Kidney (tissue), 14 donors: ENCODE measurements around the gene KLHDC3. TPM values are rescaled to one million over a fixed set of nuclear protein-coding genes. Genes with fewer than 3 reads are reported as not detected.

Experiments used
- DNase-seq, 5 donors: peaks; one replicate each; pipeline ENCODE4 v3.0.0-alpha.2; 2013 to 2020
- FAIRE-seq: peaks from 2 replicates; lab custom pipeline; 2012; peaks lifted over from hg19 to GRCh38; lab: Jason Lieb, UNC
- H3K27ac ChIP-seq, 2 donors: one replicate each; pipeline ENCODE4 v1.7.0; 2013; ENCODE audit warnings: low read depth in 2 of 2, low read length in 2 of 2, inconsistent platforms in 1 of 2
- H3K27me3 ChIP-seq: one replicate; pipeline ENCODE4 v1.7.1; 2013; ENCODE audit warnings: low read length, inconsistent platforms; ENCODE audit not compliant: control insufficient read depth, insufficient read depth
- H3K36me3 ChIP-seq, 3 donors: one replicate each; pipeline versions ENCODE4 v1.7.0 to v1.7.1; 2013; ENCODE audit warnings: low read length in 3 of 3, control low read depth in 1 of 3, inconsistent platforms in 1 of 3; ENCODE audit not compliant: insufficient read depth in 3 of 3, control insufficient read depth in 2 of 3
- H3K4me1 ChIP-seq, 3 donors: one replicate each; pipeline versions ENCODE4 v1.7.0 to v1.7.1; 2013; ENCODE audit warnings: low read length in 3 of 3, inconsistent platforms in 1 of 3, low read depth in 1 of 3; ENCODE audit not compliant: control insufficient read depth in 2 of 3, insufficient read depth in 2 of 3
- H3K4me3 ChIP-seq, 3 donors: one replicate each; pipeline versions ENCODE4 v1.7.0 to v1.8.1; 2013; ENCODE audit warnings: low read length in 3 of 3, control low read depth in 1 of 3, inconsistent platforms in 1 of 3
- H3K9ac ChIP-seq, 3 donors: one replicate each; pipeline versions ENCODE4 v1.7.0 to v1.7.1; 2013; ENCODE audit warnings: low read length in 3 of 3, control low read depth in 1 of 3, inconsistent platforms in 1 of 3
- H3K9me3 ChIP-seq, 3 donors: one replicate each; pipeline versions ENCODE4 v1.7.0 to v1.7.1; 2013; ENCODE audit warnings: low read length in 3 of 3, control low read depth in 1 of 3, inconsistent platforms in 1 of 3; ENCODE audit not compliant: control insufficient read depth in 2 of 3, insufficient read depth in 1 of 3
- intact Hi-C: fragments of 100-400 bp; cut with DNase I; formaldehyde crosslinking; loops from one replicate; pipeline ENCODE4 v1.11.1; 2022
- polyA plus RNA-seq: library from polyadenylated mRNA; stranded (reverse); fragments of 350-450 nt; fragmentation: Illumina TruSeq; extraction: RNeasy Lipid Tissue Mini Kit (QIAGEN cat#74804); gene quantifications from one replicate; pipeline ENCODE4 v1.2.3, GENCODE V29; 2014; ENCODE audit warnings: low read depth, low replicate concordance; ENCODE audit not compliant: insufficient read depth
- total RNA-seq: library from RNA; stranded (reverse); fragmentation: NEBNext Ultra II Directional; extraction: Animal tissue kit (Norgen Biotek cat#: 25700); gene quantifications from one replicate; pipeline ENCODE4 v1.2.1, GENCODE V29; 2021
- TF ChIP-seq, protein P1 (sequence below): IDR thresholded peaks from 3 replicates; pipeline ENCODE4 v1.5.1; 2012; ENCODE audit warnings: mild to moderate bottlenecking, moderate library complexity, borderline replicate concordance; ENCODE audit not compliant: insufficient read depth; ENCODE audit errors: extremely low read depth
- donor health status: control.
- donor health status: control.
- donor health status: control.
- donor health status: control.
- donor health status: control.
- donor health status: DM: yes; HTN: yes; CAD: no.
- donor health status: Normal renal cell carcinoma (clear cell type).

The KLHDC3 gene
- total and polyA plus RNA-seq, 2 donors from 2014 or later, result 52.6 to 90.0 TPM

DNA sequence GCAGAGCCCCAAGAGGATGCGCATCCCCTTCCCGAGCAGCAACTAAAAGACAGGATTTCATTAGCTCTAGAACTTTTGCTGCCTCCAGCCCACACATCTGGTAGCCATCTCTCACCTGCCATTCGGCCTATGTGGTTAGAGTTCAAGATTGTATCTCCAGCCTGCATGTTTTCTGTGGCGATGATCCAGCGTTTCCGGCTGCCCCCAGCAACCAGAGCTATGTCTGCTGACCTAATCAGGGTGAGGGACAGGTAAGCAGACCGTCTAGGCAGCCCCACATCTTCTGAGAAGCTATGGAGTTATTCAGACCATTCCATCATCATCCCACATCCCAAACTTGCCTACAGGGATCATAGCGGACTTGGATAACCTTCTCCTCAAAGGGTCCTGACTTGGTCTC is 41.9 kb downstream of the KLHDC3 start:
- H3K9me3 ChIP-seq, result no peaks in the 10 kb centered on the region
- intact Hi-C loops, result no loop called here
- no peak overlapping the region for H3K27ac ChIP-seq
- H3K4me1 ChIP-seq, result peaks cover 0 to 38% (median 6%) of the 10 kb centered on the region in 3 donors
- peaks cover 0 to 19% (median 10%) of the 10 kb centered on the region in 3 donors for H3K36me3 ChIP-seq
- no peak overlapping the region for H3K9ac ChIP-seq
- no peak for FAIRE-seq
- H3K4me3 ChIP-seq, result no peak overlapping the region
- no peaks in the 10 kb centered on the region for H3K27me3 ChIP-seq
- TF ChIP-seq, protein P1, sequence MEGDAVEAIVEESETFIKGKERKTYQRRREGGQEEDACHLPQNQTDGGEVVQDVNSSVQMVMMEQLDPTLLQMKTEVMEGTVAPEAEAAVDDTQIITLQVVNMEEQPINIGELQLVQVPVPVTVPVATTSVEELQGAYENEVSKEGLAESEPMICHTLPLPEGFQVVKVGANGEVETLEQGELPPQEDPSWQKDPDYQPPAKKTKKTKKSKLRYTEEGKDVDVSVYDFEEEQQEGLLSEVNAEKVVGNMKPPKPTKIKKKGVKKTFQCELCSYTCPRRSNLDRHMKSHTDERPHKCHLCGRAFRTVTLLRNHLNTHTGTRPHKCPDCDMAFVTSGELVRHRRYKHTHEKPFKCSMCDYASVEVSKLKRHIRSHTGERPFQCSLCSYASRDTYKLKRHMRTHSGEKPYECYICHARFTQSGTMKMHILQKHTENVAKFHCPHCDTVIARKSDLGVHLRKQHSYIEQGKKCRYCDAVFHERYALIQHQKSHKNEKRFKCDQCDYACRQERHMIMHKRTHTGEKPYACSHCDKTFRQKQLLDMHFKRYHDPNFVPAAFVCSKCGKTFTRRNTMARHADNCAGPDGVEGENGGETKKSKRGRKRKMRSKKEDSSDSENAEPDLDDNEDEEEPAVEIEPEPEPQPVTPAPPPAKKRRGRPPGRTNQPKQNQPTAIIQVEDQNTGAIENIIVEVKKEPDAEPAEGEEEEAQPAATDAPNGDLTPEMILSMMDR, result no peak
- peak in 1 of 5 donors; percentile 39 for DNase-seq

DNA sequence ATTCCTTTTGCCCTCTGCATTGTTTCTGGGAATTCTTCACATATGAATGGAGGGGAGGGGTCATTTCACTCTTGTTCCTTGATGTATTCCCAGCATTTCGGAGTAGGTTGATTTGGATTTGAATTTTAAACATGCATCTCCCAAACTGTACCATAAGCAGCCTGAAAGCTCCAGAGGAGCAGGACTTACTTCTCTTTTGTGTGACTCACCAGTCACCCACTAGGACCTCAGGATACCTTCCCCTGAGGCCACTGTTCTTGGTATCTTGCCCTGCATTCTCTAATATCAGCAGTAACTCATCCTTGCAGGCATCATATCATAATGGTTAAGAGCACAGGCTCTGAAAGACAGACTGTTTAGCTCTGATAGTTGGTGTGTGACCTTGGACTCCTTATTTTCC is 44.5 kb downstream of the KLHDC3 start:
- Histone ChIP-seq H3K9ac (peak overlapping the region; percentile 87 to 99 (median 97)), H3K4me3 (peak overlapping the region; percentile 87 to 99 (median 99)), H3K9me3 (no peaks in the 10 kb centered on the region), H3K27ac (no peak overlapping the region), H3K4me1 (peaks cover 0 to 33% (median 6%) of the 10 kb centered on the region in 3 donors), H3K36me3 (peaks cover 0 to 26% (median 14%) of the 10 kb centered on the region in 3 donors), H3K27me3 (no peaks in the 10 kb centered on the region)
- intact Hi-C loops, result no loop called here
- TF ChIP-seq, protein P1, result no peak
- DNase-seq (no peak), FAIRE-seq (no peak)

DNA sequence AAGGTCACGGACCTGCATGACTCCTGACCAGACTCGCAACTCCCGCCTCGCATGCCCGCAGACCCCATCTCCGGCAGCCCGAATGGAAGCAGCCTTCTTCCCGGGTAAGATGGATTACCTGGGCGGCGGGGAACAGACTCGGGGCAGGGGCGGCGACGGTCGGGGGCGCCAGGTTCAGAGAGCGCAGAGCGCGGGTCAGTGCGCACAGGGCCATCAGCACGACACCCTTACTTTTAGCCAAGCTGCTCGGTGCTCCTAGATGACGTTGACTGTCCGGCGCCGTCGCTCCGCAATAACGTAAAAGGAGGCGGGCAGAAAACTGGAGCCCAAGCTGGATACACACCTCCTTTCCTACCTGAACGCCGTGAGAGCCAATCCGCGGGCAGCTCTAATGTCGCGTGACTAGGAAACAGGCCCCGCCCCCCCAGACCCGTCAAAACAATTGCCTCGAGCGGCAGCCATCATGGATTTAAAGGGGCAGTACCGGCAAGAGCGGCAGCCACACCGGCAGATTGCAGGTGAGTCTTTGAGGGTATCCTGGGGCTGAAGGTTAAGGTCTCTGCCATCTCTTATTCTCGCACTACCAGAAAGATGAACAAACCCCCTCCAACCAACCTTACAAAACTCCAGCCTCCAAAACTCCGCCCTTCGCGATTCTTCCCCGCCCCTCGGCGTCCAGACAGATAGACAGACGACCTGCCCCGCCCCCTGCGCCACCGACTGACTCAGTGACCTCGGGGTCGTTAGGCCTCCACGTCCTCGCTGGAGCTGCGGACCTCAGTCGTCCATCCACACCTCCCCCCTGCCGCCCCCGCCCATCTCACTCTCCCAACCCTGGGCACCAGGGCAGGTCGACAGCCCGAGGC is 45.4 kb downstream of the KLHDC3 start, which contains the start of the genes KLC4 and MRPL2:
TSS of gene KLC4 (plus strand) at position 464 of the 866 bp plus-strand sequence. CDS start 1,705 bp downstream, outside the sequence.
TSS of gene MRPL2 (minus strand) at position 267 of the 866 bp plus-strand sequence. CDS start at position 214, 53 bp downstream.
- no peak for FAIRE-seq
- TF ChIP-seq, protein P1, result no peak

More for the DNA sequence above, 45.4 kb downstream of the KLHDC3 start, which contains the start of the genes KLC4 and MRPL2:
- H3K36me3 ChIP-seq, result peaks cover 0 to 27% (median 16%) of the 10 kb centered on the region in 3 donors
- H3K27me3 ChIP-seq, result no peaks in the 10 kb centered on the region
- intact Hi-C loops, result no loop called here
- peak within 1 kb of the TSS; percentile 92 to 99 (median 99) for H3K9ac ChIP-seq
- H3K9me3 ChIP-seq, result no peaks in the 10 kb centered on the region
- peak within 1 kb of the TSS; percentile 93 for H3K27ac ChIP-seq
- peaks cover 0 to 30% (median 3%) of the 10 kb centered on the region in 3 donors for H3K4me1 ChIP-seq
- H3K4me3 ChIP-seq, result peak within 1 kb of the TSS; percentile 96 to 99 (median 99)
- DNase-seq, result peak; percentile 99 to 100 (median 99)
